CD4-positive, alpha-beta T cell treated with Interleukin-17A for 1 hour (primary cell): ENCODE measurements around the gene SH3BP4.
"Not testable (repeated sequence)": the region's sequence is repeated elsewhere in the genome, so short reads cannot be mapped to it uniquely, and the experiment has no call there.

Experiments
- DNase-seq: peaks from one replicate; pipeline ENCODE4 v3.0.0-alpha.2; 2020

Gene SH3BP4

GRCh38 chr2:235043762-235044500 is 92.1 kb downstream of the SH3BP4 start:
- DNase-seq: peak; percentile 27

- DNase-seq: no peak
Observed at GRCh38 chr2:235044501-235045271, 92.9 kb downstream of the SH3BP4 start.

- peak; percentile 8 for DNase-seq
Observed at GRCh38 chr2:235045336-235045972, 93.6 kb downstream of the SH3BP4 start.

GRCh38 chr2:235045973-235046343 is 94.1 kb downstream of the SH3BP4 start:
- no peak for DNase-seq

- DNase-seq: no peak
Observed at GRCh38 chr2:235046589-235046988, 94.8 kb downstream of the SH3BP4 start.

- DNase-seq: no peak
Observed at GRCh38 chr2:235047171-235048160, 95.6 kb downstream of the SH3BP4 start.

GRCh38 chr2:235048549-235048948 is 96.7 kb downstream of the SH3BP4 start:
- no peak for DNase-seq

GRCh38 chr2:235049069-235049468 is 97.3 kb downstream of the SH3BP4 start:
- no peak for DNase-seq

- no peak for DNase-seq
Observed at GRCh38 chr2:235049719-235050118, 97.9 kb downstream of the SH3BP4 start.

- DNase-seq: peak; percentile 3
Observed at GRCh38 chr2:235050980-235051351, 99.1 kb downstream of the SH3BP4 start.

GRCh38 chr2:235051436-235052260 is 99.8 kb downstream of the SH3BP4 start:
- DNase-seq: no peak

- no peak for DNase-seq
Observed at GRCh38 chr2:235052514-235053354, 100.9 kb downstream of the SH3BP4 start.

GRCh38 chr2:235053651-235054050 is 101.8 kb downstream of the SH3BP4 start:
- DNase-seq: no peak

- DNase-seq: no peak
Observed at GRCh38 chr2:235054475-235054874, 102.7 kb downstream of the SH3BP4 start.

GRCh38 chr2:235054919-235055318 is 103.1 kb downstream of the SH3BP4 start:
- peak; percentile 5 for DNase-seq

- DNase-seq: no peak
Observed at GRCh38 chr2:235055891-235056516, 104.2 kb downstream of the SH3BP4 start.

- no peak for DNase-seq
Observed at GRCh38 chr2:235056768-235057167, 105.0 kb downstream of the SH3BP4 start.

- DNase-seq: not testable (repeated sequence)
Observed at GRCh38 chr2:235057616-235058015, 105.8 kb downstream of the SH3BP4 start.

GRCh38 chr2:235059161-235059560 is 107.3 kb downstream of the SH3BP4 start:
- no peak for DNase-seq

GRCh38 chr2:235061656-235062055 is 109.8 kb downstream of the SH3BP4 start:
- no peak for DNase-seq
